Choroid plexus epithelial cell (primary cell): ENCODE data around the gene CFAP74.

Experiments used
- DNase-seq: peaks from one replicate; pipeline ENCODE4 v3.0.0-alpha.2; 2010; ENCODE audit warnings: low read depth
- H3K4me3 ChIP-seq: 2 replicates; pipeline ENCODE4 v1.5.1; 2011; ENCODE audit warnings: low read depth, mild to moderate bottlenecking, control low read depth, low read length, moderate library complexity
- TF ChIP-seq, protein P1 (sequence below): conservative IDR thresholded peaks from 2 replicates; pipeline ENCODE4 v1.5.1; 2011; ENCODE audit warnings: low read depth, mild to moderate bottlenecking, control low read depth, inconsistent platforms, low read length, moderate library complexity

The CFAP74 gene

GRCh38 chr1:2039251-2039650, 35.7 kb upstream of the CFAP74 start:
- TF ChIP-seq, protein P1, sequence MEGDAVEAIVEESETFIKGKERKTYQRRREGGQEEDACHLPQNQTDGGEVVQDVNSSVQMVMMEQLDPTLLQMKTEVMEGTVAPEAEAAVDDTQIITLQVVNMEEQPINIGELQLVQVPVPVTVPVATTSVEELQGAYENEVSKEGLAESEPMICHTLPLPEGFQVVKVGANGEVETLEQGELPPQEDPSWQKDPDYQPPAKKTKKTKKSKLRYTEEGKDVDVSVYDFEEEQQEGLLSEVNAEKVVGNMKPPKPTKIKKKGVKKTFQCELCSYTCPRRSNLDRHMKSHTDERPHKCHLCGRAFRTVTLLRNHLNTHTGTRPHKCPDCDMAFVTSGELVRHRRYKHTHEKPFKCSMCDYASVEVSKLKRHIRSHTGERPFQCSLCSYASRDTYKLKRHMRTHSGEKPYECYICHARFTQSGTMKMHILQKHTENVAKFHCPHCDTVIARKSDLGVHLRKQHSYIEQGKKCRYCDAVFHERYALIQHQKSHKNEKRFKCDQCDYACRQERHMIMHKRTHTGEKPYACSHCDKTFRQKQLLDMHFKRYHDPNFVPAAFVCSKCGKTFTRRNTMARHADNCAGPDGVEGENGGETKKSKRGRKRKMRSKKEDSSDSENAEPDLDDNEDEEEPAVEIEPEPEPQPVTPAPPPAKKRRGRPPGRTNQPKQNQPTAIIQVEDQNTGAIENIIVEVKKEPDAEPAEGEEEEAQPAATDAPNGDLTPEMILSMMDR = no peak
- H3K4me3 ChIP-seq = no peak overlapping the region
- no peak for DNase-seq

GRCh38 chr1:2038229-2038628, 34.6 kb upstream of the CFAP74 start:
- no peak overlapping the region for H3K4me3 ChIP-seq
- DNase-seq = no peak
- TF ChIP-seq, protein P1 = no peak

- no peak overlapping the region for H3K4me3 ChIP-seq
- DNase-seq = no peak
- TF ChIP-seq, protein P1 = no peak
Observed at GRCh38 chr1:2037314-2037979, 33.9 kb upstream of the CFAP74 start.

DNA sequence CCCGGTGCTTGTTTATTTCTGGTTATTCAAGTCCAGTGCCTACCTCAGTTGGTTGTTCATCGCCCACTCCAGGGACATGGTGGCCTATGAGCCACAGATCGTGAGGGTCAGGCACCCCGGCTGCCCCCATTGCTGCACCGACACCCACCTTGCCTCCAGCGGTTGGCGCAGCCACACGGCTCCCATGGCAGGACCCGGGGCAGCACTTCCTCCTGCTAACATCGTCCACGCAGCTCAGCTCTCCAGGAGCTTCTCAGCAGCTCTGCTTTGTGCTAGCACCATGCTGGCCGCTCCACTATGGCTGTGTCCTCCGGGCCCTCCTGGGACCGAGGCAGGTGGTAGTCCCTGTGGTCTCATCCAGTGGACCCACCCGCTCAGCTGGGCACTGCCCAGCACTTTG, 32.7 kb upstream of the CFAP74 start:
- TF ChIP-seq, protein P1 = no peak
- no peak overlapping the region for H3K4me3 ChIP-seq
- DNase-seq = no peak

DNA sequence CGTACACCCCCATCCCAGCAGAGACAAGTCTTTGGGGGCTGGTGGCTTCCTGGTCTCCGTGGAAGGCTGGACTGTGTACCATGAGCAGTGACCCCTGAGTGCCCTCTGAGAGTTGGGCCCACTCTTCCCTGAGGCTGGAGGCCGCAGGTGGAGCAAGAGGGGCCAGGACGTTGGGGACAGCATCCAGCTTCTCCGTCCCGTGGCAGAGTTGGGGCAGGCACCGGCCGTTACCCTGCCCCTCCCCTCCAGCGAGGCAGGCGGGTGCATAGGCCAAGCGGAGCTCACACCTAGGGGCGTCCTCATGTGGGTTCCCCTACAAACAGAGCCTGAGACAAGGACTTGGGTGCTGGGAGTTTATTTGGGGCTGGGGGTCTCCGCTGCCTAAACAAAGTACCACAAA, 29.6 kb upstream of the CFAP74 start:
- no peak for DNase-seq
- TF ChIP-seq, protein P1 = no peak
- H3K4me3 ChIP-seq = no peak overlapping the region

DNA sequence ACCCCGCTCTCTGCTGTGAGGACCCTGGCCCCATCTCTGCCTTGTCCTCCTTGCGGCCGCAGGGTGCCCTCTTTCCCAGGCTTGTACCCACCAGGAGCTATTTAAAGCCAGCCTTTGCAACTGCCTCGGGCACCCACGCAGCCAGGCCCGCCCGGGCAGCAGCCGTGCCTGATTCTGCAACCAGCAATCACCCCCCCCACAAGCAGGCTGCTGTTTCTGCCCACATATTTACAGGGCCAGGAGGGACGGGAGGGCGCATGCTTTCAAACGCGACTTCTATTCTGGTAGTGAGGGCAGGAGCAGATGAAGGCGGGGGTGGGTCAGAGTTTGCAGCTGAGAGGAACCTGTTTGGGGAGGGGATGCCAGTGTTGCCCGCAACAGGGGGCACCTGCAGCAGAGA, 29.2 kb upstream of the CFAP74 start:
- DNase-seq = no peak
- H3K4me3 ChIP-seq = no peak overlapping the region
- TF ChIP-seq, protein P1 = no peak
